HCT116 (cell line): ENCODE results near the gene CLDN34. TPM values are rescaled to one million over a fixed set of nuclear protein-coding genes. Genes with fewer than 3 reads are reported as not detected.

Experiments used
- ATAC-seq: fragments of 200-7000 bp; cut with Tn5 transposase; 2 replicates; pipeline ENCODE4 v1.9.1; 2020; ENCODE audit warnings: mild to moderate bottlenecking, moderate library complexity
- BruUV-seq: library from RNA; stranded (reverse); fragments of 400-500 nt; replicated peaks from 2 replicates; lab custom pipeline; 2021; lab: Mats Ljungman, UMichigan
- CTCF ChIA-PET: fragments of 300-600 bp; sonication (Branson Sonifier 250); formaldehyde crosslinking; loops from one replicate; lab custom pipeline; 2021; ENCODE audit warnings: antibody characterized with exemption; lab: Charles Lee
- POLR2A ChIA-PET: fragments of 300-600, 350-600 bp; sonication (Branson Sonifier 250); formaldehyde crosslinking; loops from one replicate; lab custom pipeline; 2021; ENCODE audit warnings: antibody characterized with exemption; lab: Charles Lee
- RAD21 ChIA-PET, 2 experiments: fragments of 300-600 bp; sonication (Branson Sonifier 250); formaldehyde crosslinking; loops; one replicate each; lab custom pipeline; 2023; ENCODE audit warnings: low total read pairs in 2 of 2; ENCODE audit not compliant: uncharacterized antibody in 2 of 2, unreplicated experiment in 2 of 2, low non-redundant PET in 1 of 2; lab: Charles Lee
- DNase-seq: peaks from one replicate; pipeline ENCODE4 v3.0.0-alpha.2; 2010; ENCODE audit warnings: low read depth, low spot score
- H2AFZ ChIP-seq: fragments of 200-600 bp; shearing (Covaris generic), sonication (generic); 2 replicates; pipeline ENCODE4 v1.6.1; 2017; ENCODE audit warnings: low read depth, mixed run types, mixed read lengths, antibody characterized with exemption, low read length; ENCODE audit not compliant: poor library complexity, severe bottlenecking
- H3K27ac ChIP-seq: 2 replicates; pipeline ENCODE4 v1.5.1; 2012; ENCODE audit warnings: low read depth, low read length
- H3K27me3 ChIP-seq: fragments of 200-600 bp; sonication (generic); 2 replicates; pipeline ENCODE4 v1.6.1; 2016; ENCODE audit warnings: mixed run types, low read length, mixed read lengths; ENCODE audit not compliant: insufficient read depth
- H3K36me3 ChIP-seq, 2 experiments: fragments of 200-500 bp in 1 of 2; fragments of 200-600 bp in 1 of 2; sonication (Bioruptor generic) in 1 of 2; sonication (generic) in 1 of 2; 2 replicates each; pipeline versions ENCODE4 v1.5.1 to v1.6.1; 2014 to 2016; ENCODE audit warnings: low read length in 2 of 2, inconsistent platforms in 1 of 2, mixed read lengths in 1 of 2, mixed run types in 1 of 2; ENCODE audit not compliant: insufficient read depth in 2 of 2, control insufficient read depth in 1 of 2
- H3K4me1 ChIP-seq, 2 experiments: fragments of 200-600 bp in 1 of 2; sonication (generic) in 1 of 2; 2 replicates each; pipeline versions ENCODE4 v1.5.1 to v1.6.1; 2012 to 2017; ENCODE audit warnings: low read length in 2 of 2, inconsistent platforms in 1 of 2, mild to moderate bottlenecking in 1 of 2, mixed read lengths in 1 of 2, mixed run types in 1 of 2, moderate library complexity in 1 of 2; ENCODE audit not compliant: insufficient read depth in 2 of 2, control insufficient read depth in 1 of 2
- H3K4me2 ChIP-seq: fragments of 200-600 bp; sonication (generic); 2 replicates; pipeline ENCODE4 v1.6.1; 2017; ENCODE audit warnings: mixed run types, low read length, mixed read lengths
- H3K4me3 ChIP-seq, 2 experiments: fragments of 200-600 bp in 1 of 2; sonication (generic) in 1 of 2; replicated peaks in 1 of 2; 2 replicates each; pipeline ENCODE4 v1.5.1; 2011 to 2016; ENCODE audit warnings: low read length in 2 of 2, control low read depth in 1 of 2, low read depth in 1 of 2, mild to moderate bottlenecking in 1 of 2, mixed read lengths in 1 of 2, mixed run types in 1 of 2
- H3K79me2 ChIP-seq: fragments of 200-600 bp; sonication (generic); 2 replicates; pipeline ENCODE4 v1.6.1; 2017; ENCODE audit warnings: mild to moderate bottlenecking, mixed run types, low read length, moderate library complexity, mixed read lengths; ENCODE audit not compliant: insufficient read depth
- H3K9ac ChIP-seq: fragments of 200-600 bp; sonication (generic); 2 replicates; pipeline ENCODE4 v1.6.1; 2016; ENCODE audit warnings: low read length, mixed read lengths
- H3K9me2 ChIP-seq: fragments of 200-600 bp; sonication (generic), shearing (Covaris generic); 2 replicates; pipeline ENCODE4 v1.6.1; 2017; ENCODE audit warnings: mixed run types, mild to moderate bottlenecking, moderate library complexity; ENCODE audit not compliant: insufficient read depth
- H3K9me3 ChIP-seq, 2 experiments: fragments of 200-500 bp in 1 of 2; fragments of 200-600 bp in 1 of 2; sonication (Bioruptor generic) in 1 of 2; sonication (generic) in 1 of 2; 2 replicates each; pipeline ENCODE4 v1.6.1; 2014 to 2017; ENCODE audit warnings: low read length in 2 of 2, mixed read lengths in 2 of 2, inconsistent platforms in 1 of 2, low read depth in 1 of 2, mild to moderate bottlenecking in 1 of 2, mixed run types in 1 of 2, moderate library complexity in 1 of 2; ENCODE audit not compliant: control insufficient read depth in 1 of 2, insufficient read depth in 1 of 2
- H4K20me1 ChIP-seq: fragments of 200-600 bp; sonication (generic), shearing (Covaris generic); 2 replicates; pipeline ENCODE4 v1.6.1; 2017; ENCODE audit warnings: mixed run types, mild to moderate bottlenecking, moderate library complexity; ENCODE audit not compliant: insufficient read depth
- CTCF ChIP-seq, 3 experiments: fragments of 200-600 bp in 1 of 3; sonication (generic) in 1 of 3; IDR thresholded peaks in 2 of 3; conservative IDR thresholded peaks in 1 of 3; 2 replicates each; pipeline ENCODE4 v1.5.1; 2012 to 2017; ENCODE audit warnings: low read depth in 2 of 3, low read length in 2 of 3, antibody characterized with exemption in 1 of 3, borderline replicate concordance in 1 of 3, control low read depth in 1 of 3, mild to moderate bottlenecking in 1 of 3, mixed read lengths in 1 of 3, mixed run types in 1 of 3, moderate library complexity in 1 of 3; ENCODE audit not compliant: insufficient read depth in 1 of 3
- EGR1 ChIP-seq: IDR thresholded peaks from 2 replicates; pipeline ENCODE4 v1.6.1; 2012; ENCODE audit warnings: low read depth
- RAD21 ChIP-seq: IDR thresholded peaks from 2 replicates; pipeline ENCODE4 v1.6.1; 2012; ENCODE audit warnings: low read depth, mild to moderate bottlenecking
- SIN3A ChIP-seq: IDR thresholded peaks from 2 replicates; pipeline ENCODE4 v1.6.1; 2012; ENCODE audit warnings: low read depth
- TCF7L2 ChIP-seq: IDR thresholded peaks from 2 replicates; pipeline ENCODE4 v1.7.0; 2011; ENCODE audit warnings: borderline replicate concordance, inconsistent platforms; ENCODE audit not compliant: insufficient read depth, insufficient read length; ENCODE audit errors: extremely low read depth
- intact Hi-C: fragments of 100-400 bp; cut with micrococcal nuclease; formaldehyde crosslinking; loops from 2 replicates; pipeline ENCODE4 v1.10.0; 2022
- total RNA-seq: library from RNA; stranded (reverse); gene quantifications from one replicate; pipeline ENCODE4 v1.2.1, GENCODE V29; 2021; ENCODE audit not compliant: unreplicated experiment

Gene CLDN34
- total RNA-seq, 1 experiment from 2014 or later = not detected

GRCh38 chrX:9983846-9984245, 16.7 kb downstream of the CLDN34 start:
- no peak for TF ChIP-seq SIN3A
- TF ChIP-seq EGR1 = no peak
- TF ChIP-seq RAD21 = no peak
- TF ChIP-seq CTCF (IDR thresholded peaks at IDR 0.05 in 2 of 3, conservative IDR thresholded peaks at IDR 0.05 in 1 of 3; ENCODE audit: borderline replicate concordance in 1 of 3, insufficient read depth in 1 of 3, low read depth in 2 of 3, low read length in 2 of 3) = no peak
- Histone ChIP-seq H3K9ac (no peak overlapping the region), H3K27me3 (no peaks in the 10 kb centered on the region), H3K27ac (no peak overlapping the region), H3K4me2 (no peak overlapping the region), H4K20me1 (no peaks in the 10 kb centered on the region), H3K36me3 (no peaks in the 10 kb centered on the region), H3K4me1 (no peaks in the 10 kb centered on the region), H3K79me2 (no peaks in the 10 kb centered on the region), H3K9me2 (no peaks in the 10 kb centered on the region), H3K4me3 (no peak overlapping the region), H3K9me3 (no peaks in the 10 kb centered on the region), H2AFZ (no peak overlapping the region)
- no peak for DNase-seq
- intact Hi-C loops = no loop called here
- no peak for ATAC-seq
- POLR2A ChIA-PET = no interaction called here
- CTCF ChIA-PET = no interaction called here
- no TSS peak for BruUV-seq
- RAD21 ChIA-PET = no interaction called here

GRCh38 chrX:9988762-9989161, 21.6 kb downstream of the CLDN34 start:
- Histone ChIP-seq H3K79me2 (no peaks in the 10 kb centered on the region), H2AFZ (no peak overlapping the region), H3K4me1 (no peaks in the 10 kb centered on the region), H3K4me2 (no peak overlapping the region)
- RAD21 ChIA-PET = no interaction called here
- no peak for DNase-seq
- BruUV-seq = no TSS peak
- TF ChIP-seq RAD21 = peak; percentile 60
- TF ChIP-seq CTCF (IDR thresholded peaks at IDR 0.05 in 2 of 3, conservative IDR thresholded peaks at IDR 0.05 in 1 of 3; ENCODE audit: borderline replicate concordance in 1 of 3, insufficient read depth in 1 of 3, low read depth in 2 of 3, low read length in 2 of 3) = peak; percentile 12 to 79 (median 44); a peak in 4 of 6 replicates
- TF ChIP-seq TCF7L2 = no peak
- TF ChIP-seq SIN3A = no peak
- TF ChIP-seq EGR1 = no peak
- TF ChIP-seq, all 23 proteins: peak for 2
- ATAC-seq = no peak
- H3K9me3 ChIP-seq = no peaks in the 10 kb centered on the region
- H3K9ac ChIP-seq = no peak overlapping the region
- no peak overlapping the region for H3K4me3 ChIP-seq
- H3K36me3 ChIP-seq = no peaks in the 10 kb centered on the region
- no peaks in the 10 kb centered on the region for H3K27me3 ChIP-seq
- H3K9me2 ChIP-seq = no peaks in the 10 kb centered on the region
- ChIA-PET POLR2A (no interaction called here), CTCF (no interaction called here)
- intact Hi-C loops = loop anchor here (1.0 kb wide), 1 partner anchor 131 kb away; no protein-coding TSS in a partner anchor
- no peak overlapping the region for H3K27ac ChIP-seq
- H4K20me1 ChIP-seq = no peaks in the 10 kb centered on the region
